ENCODE results near the gene RANBP3L. TPM values are rescaled to one million over a fixed set of nuclear protein-coding genes. Genes with fewer than 3 reads are reported as not detected.

Gene RANBP3L
- total RNA-seq, 2 experiments from 2014 or later = not detected

- Mint-ChIP-seq H3K36me3 (ENCODE audit: low read depth) (peaks cover 23% of the 10 kb centered on the region), H3K27ac (no peak overlapping the region), H3K27me3 (no peaks in the 10 kb centered on the region), H3K4me3 (no peak overlapping the region), H3K4me1 (ENCODE audit: low read depth) (no peaks in the 10 kb centered on the region), H3K9me3 (no peaks in the 10 kb centered on the region)
- intact Hi-C loops (cut with micrococcal nuclease) = no loop called here
- no peak for TF ChIP-seq CTCF (IDR thresholded peaks at IDR 0.05)
- POLR2A ChIA-PET = no interaction called here
- ATAC-seq (no peak), DNase-seq (no peak)
- CTCF ChIA-PET = no interaction called here
These were observed 92.0 kb downstream of the RANBP3L start for GRCh38 chr5:36209664-36210063.

- Mint-ChIP-seq H3K27ac (no peak overlapping the region), H3K4me1 (ENCODE audit: low read depth) (no peaks in the 10 kb centered on the region), H3K9me3 (no peaks in the 10 kb centered on the region), H3K27me3 (no peaks in the 10 kb centered on the region), H3K4me3 (no peak overlapping the region), H3K36me3 (ENCODE audit: low read depth) (peaks cover 23% of the 10 kb centered on the region)
- ATAC-seq (no peak), DNase-seq (no peak)
- intact Hi-C loops (cut with micrococcal nuclease) = no loop called here
- ChIA-PET CTCF (no interaction called here), POLR2A (no interaction called here)
- no peak for TF ChIP-seq CTCF (IDR thresholded peaks at IDR 0.05)
These were observed 92.9 kb downstream of the RANBP3L start for GRCh38 chr5:36208786-36209185.

- no peaks in the 10 kb centered on the region for H3K27me3 Mint-ChIP-seq
- DNase-seq (no peak), ATAC-seq (no peak)
- POLR2A ChIA-PET = no interaction called here
- CTCF ChIA-PET = no interaction called here
- no peak overlapping the region for H3K27ac Mint-ChIP-seq
- no peak overlapping the region for H3K4me3 Mint-ChIP-seq
- TF ChIP-seq CTCF (IDR thresholded peaks at IDR 0.05) = no peak
- H3K9me3 Mint-ChIP-seq = no peaks in the 10 kb centered on the region
- peaks cover 19% of the 10 kb centered on the region for H3K36me3 Mint-ChIP-seq (ENCODE audit: low read depth)
- H3K4me1 Mint-ChIP-seq (ENCODE audit: low read depth) = no peaks in the 10 kb centered on the region
- intact Hi-C loops (cut with micrococcal nuclease) = no loop called here
These were observed 94.8 kb downstream of the RANBP3L start for GRCh38 chr5:36206913-36207312.

- no peaks in the 10 kb centered on the region for H3K27me3 Mint-ChIP-seq
- no peaks in the 10 kb centered on the region for H3K4me1 Mint-ChIP-seq (ENCODE audit: low read depth)
- POLR2A ChIA-PET = no interaction called here
- H3K36me3 Mint-ChIP-seq (ENCODE audit: low read depth) = peaks cover 17% of the 10 kb centered on the region
- H3K27ac Mint-ChIP-seq = no peak overlapping the region
- CTCF ChIA-PET = interaction anchor here (1.8 kb wide), 1 partner anchor 13 kb away, joined by 3 read pairs; no protein-coding TSS in a partner anchor
- no peak for DNase-seq
- TF ChIP-seq CTCF (IDR thresholded peaks at IDR 0.05) = no peak
- intact Hi-C loops (cut with micrococcal nuclease) = no loop called here
- no peak overlapping the region for H3K4me3 Mint-ChIP-seq
- H3K9me3 Mint-ChIP-seq = no peaks in the 10 kb centered on the region
- ATAC-seq = no peak
These were observed 96.4 kb downstream of the RANBP3L start for GRCh38 chr5:36205329-36205728.

- CTCF ChIA-PET = interaction anchor here (0.8 kb wide), 1 partner anchor 19 kb away, joined by 3 read pairs; no protein-coding TSS in a partner anchor
- H3K27ac Mint-ChIP-seq = no peak overlapping the region
- intact Hi-C loops (cut with micrococcal nuclease) = no loop called here
- peaks cover 20% of the 10 kb centered on the region for H3K36me3 Mint-ChIP-seq (ENCODE audit: low read depth)
- H3K27me3 Mint-ChIP-seq = no peaks in the 10 kb centered on the region
- no peak overlapping the region for H3K4me3 Mint-ChIP-seq
- no peaks in the 10 kb centered on the region for H3K9me3 Mint-ChIP-seq
- no peaks in the 10 kb centered on the region for H3K4me1 Mint-ChIP-seq (ENCODE audit: low read depth)
- no peak for DNase-seq
- ATAC-seq = no peak
- POLR2A ChIA-PET = no interaction called here
- TF ChIP-seq CTCF (IDR thresholded peaks at IDR 0.05) = no peak
These were observed 99.2 kb downstream of the RANBP3L start for GRCh38 chr5:36202521-36202961.

Measured in activated CD8-positive, alpha-beta T cell treated with anti-CD3 and anti-CD28 coated beads for 36 hours (primary cell).